NCI-H2107 treated with DMSO at 0.1 percent for 48 hours (cell line): ENCODE measurements around the gene DCST1.

ENCODE experiments used
- DNase-seq: peaks from one replicate; lab custom pipeline; 2025; ENCODE audit not compliant: unreplicated experiment; lab: John Stamatoyannopoulos, UW

Gene DCST1

GRCh38 chr1:155051342-155051776 is 17.7 kb downstream of the DCST1 start:
- no peak for DNase-seq

DNA sequence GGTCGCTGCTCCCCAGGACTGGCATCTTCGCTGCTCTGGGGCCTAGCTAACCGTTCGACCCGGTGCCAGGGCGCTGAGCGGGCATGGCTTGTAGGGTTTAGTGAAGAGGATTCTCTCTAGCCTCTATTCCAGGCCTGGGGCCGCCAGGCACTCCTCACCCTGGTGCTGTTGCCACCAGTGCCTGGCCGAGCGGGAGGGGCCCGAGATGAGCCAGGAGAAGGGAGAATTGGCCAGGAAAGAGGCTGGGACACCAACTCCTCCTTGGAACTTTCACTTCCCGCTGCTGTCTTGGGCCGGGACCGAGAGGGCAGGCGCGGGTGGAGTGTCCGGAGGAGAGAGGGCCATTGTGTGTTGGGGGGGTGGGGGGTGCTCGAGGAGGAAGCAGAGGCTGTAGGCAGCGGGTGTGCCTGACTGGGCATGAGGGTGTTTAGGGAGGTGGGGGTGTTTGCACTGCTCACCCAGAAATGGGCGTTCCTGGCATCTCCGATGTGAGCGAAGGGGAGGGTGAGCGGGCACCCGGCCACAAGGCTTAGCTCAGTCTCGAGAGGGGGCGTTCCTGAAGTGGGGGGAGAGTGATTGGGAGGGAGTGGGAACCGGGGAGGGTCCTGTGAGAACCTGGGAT is 18.3 kb downstream of the DCST1 start:
- no peak for DNase-seq

- DNase-seq: peak; percentile 26
These were observed 19.1 kb downstream of the DCST1 start for GRCh38 chr1:155052439-155053395.

DNA sequence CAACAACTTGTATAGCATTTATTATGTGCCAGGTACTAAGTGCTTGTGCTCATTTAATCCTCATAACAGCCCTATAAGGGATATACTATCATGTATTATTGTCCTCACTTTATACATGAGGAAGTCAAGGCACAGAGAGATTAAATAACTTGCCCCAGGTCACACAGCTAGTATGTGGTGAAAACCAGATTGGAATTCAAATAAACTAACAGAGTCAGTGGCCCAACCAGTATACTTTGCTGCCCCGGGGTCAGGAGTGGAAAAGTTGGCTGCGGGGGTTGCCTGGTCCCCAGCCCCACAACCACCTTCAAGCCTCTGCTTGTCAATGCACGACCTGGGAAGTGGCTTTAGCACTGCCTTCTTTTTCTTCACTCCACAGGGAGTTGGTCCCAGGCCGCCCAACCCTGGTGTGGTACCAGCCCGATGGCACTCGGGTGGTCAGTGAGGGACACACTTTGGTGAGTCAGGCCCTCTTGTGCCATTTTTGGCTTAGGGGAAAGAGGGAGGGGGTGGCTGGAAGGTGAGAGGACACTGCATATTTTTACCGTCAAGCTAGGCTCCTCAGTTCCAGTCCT is 20.0 kb downstream of the DCST1 start:
- DNase-seq: no peak

DNA sequence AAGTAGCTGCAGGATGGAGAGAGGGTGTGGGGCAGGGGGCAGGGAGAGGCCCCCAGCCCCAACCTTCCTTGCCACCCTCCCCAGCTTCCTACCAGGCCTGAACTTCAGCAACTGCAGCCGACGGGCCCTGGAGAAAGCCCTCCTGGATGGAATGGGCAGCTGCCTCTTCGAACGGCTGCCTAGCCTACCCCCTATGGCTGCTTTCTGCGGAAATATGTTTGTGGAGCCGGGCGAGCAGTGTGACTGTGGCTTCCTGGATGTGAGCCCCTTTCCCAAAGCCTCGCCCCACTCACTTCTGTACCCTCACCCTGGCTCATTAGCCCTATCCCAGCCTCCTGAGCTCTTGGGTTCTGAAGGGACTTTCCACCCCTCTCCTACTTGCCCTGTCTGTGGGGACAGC is 23.5 kb downstream of the DCST1 start:
- DNase-seq: no peak

GRCh38 chr1:155057788-155058211 is 24.2 kb downstream of the DCST1 start:
- DNase-seq: no peak

DNA sequence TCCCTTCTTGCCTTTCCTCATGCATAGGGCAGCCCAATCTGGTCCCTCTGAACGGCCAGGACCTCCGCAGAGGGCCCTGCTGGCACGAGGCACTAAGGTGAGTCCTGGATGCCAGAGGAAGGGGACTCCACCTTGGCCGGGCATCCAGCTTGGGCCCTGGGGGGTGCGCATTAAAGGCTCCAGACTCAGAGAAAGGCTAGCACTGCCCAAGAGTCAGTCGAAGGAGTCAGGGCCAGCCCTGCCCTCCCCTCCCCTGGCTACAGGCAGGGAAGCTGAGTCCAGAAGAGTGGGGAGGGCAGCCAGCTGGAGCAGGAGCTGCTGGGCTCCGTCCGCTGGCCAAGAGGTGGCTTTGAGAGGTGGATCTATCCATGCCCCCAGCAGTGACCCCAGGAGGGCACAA is 27.1 kb downstream of the DCST1 start:
- DNase-seq: no peak

DNA sequence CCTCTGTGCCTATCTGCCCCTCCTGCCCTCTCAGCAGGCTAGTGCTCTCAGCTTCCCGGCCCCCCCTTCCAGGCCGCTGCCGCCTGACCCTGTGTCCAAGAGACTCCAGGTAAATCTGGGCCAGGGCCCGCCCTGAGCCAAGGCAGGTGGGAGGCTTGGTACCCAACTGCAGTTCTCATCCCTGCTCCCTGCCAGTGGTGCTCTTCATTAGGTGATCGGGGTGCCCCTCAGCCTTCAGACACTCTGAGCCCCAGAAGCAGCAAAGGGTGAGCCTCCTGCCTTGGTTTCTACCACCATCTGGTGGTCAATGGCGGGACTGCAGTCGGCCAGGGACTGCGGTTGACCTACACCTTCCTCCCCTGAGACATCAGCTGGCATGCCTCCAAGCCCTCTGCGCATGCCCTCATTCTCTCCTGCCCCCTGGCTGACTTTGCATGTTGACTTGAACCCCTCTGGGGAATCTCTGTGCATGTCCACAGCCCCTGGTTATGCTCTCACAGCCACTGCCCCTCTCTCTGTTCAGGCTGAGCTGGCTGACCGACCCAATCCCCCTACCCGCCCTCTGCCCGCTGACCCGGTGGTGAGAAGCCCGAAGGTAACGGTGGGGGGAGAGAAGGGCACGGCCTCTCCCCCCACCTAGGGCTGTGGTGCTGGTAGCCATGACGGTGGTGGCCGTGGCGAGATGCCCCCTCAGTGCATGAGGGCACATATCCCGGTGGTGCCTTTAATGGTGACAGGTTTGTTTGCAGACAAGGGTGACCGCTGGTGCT is 27.9 kb downstream of the DCST1 start:
- peak; percentile 88 for DNase-seq

DNA sequence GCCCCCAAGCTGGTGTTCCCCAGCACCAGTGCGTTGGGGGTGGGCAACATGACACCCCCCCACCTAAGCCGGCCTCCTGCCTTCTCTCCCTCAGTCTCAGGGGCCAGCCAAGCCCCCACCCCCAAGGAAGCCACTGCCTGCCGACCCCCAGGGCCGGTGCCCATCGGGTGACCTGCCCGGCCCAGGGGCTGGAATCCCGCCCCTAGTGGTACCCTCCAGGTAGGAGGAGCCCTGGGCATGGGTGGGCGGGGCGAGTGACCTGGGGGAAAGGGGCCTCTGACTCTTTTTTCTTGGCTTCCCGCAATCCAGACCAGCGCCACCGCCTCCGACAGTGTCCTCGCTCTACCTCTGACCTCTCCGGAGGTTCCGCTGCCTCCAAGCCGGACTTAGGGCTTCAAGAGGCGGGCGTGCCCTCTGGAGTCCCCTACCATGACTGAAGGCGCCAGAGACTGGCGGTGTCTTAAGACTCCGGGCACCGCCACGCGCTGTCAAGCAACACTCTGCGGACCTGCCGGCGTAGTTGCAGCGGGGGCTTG is 28.6 kb downstream of the DCST1 start:
- DNase-seq: no peak

GRCh38 chr1:155062702-155063411 is 29.2 kb downstream of the DCST1 start:
- peak; percentile 57 for DNase-seq

GRCh38 chr1:155063550-155064110 is 30.0 kb downstream of the DCST1 start, which contains the start of gene EFNA4:
Gene EFNA4, plus strand, starts transcription at chr1:155063740. Its CDS starts 84 bp downstream, at chr1:155063824.
- peak; percentile 11 for DNase-seq

- no peak for DNase-seq
These were observed 30.6 kb downstream of the DCST1 start for GRCh38 chr1:155064111-155064831.

DNA sequence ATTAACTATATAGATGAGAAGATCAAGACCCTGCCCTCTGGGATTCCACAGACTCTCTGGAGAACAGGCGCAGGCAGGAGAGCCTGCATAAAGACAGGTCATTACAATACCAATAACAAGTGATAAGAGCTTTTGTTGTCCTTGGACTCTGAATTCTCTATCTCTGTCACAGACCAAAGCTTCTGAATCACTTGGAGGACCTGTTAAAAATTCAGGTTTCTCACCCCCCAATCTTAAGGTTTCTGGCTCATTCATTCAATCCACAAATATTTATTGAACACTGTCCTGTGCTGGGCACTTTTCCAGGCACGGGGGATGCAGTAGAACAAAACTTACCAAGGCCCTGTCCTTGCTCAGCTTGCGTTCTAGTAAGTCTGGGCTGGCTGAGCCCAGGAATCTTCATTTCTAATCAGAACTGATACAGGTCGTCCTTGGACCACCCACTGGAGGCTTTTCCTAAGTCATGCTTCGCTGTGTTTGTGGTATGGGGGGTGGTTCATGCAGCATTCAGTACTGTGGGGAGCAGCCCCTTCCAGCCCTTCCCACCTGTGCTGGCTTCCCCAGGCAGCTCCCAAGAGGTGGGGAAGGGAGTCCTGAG is 31.3 kb downstream of the DCST1 start:
- DNase-seq: no peak

GRCh38 chr1:155066777-155067176 is 33.2 kb downstream of the DCST1 start:
- DNase-seq: no peak

DNA sequence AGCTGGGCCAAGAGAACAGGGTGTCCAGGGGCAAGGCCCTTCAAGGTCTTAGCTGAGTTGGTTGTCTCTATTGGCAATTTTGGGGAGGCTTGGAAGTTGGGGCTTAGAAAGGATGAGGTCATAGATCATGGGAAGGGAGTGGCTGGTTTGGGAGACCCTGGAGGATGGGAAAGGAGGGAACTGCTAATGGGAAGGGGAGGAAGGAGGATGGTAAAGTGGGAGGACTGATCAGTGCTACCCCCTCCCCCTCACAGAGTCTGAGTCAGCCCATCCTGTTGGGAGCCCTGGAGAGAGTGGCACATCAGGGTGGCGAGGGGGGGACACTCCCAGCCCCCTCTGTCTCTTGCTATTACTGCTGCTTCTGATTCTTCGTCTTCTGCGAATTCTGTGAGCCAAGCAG is 35.0 kb downstream of the DCST1 start:
- DNase-seq: no peak

DNA sequence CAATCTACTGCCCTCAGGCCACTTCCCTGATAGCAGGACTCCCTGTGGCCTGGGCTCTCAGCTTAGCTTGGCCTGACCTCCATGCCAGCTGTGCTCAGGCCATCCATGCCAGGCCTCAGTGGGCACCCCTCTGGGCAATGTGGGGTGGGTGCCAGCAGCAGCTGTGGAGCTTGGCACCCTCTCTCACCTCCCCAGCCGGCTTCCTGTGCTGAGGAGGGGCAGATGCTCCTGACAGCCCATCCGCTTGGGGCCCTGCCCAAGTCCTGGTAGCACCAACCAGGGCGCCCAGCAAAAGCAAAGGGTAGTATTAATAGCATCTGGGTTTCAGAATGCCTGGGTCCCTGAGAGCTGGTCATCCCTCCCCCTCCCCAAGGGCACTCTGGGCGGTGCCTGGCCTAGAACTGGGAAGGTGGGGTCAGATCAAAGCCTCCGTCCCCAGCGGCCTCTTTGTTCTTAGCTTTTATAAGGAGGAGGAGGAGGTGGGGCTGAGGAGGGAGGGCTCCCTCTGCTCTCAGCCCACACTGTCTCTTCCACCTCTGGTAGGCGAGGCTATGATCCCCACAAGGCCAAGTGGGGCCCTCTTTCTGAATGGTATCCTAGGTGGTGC is 36.0 kb downstream of the DCST1 start:
- DNase-seq: no peak

- DNase-seq: no peak
These were observed 36.6 kb downstream of the DCST1 start for GRCh38 chr1:155070158-155070621.
